Fibroblast of the conjunctiva (primary cell): ENCODE measurements around the gene OR52I2.
A peak's percentile ranks its signal among the peaks of the same experiment; 100 is the strongest.

Source experiments
- DNase-seq: peaks from one replicate; pipeline ENCODE4 v3.0.0-alpha.2; 2010; ENCODE audit warnings: low read depth

Gene OR52I2

DNA sequence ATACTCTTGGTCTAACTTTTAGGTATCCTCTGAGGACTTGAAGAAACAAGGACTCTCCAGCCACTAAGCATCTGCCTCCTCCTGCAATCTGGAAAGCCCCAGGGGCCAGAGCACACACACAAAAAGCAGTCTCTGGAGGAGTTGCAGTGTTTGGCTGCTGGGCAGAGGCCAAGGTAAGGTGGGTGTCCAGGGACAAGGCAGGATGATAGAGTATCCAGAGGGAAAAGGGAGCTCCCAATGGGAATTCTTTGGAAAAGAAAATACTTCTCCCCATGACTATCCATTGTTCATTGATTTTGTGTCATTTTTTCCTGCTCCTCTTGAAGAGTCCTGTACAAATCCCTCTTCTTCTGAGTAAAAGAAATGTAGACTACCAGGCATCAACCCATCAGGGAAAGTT is at the start of gene OR52I2:
TSS of gene OR52I2 (plus strand) at position 301 of the 400 bp plus-strand sequence.
- DNase-seq: no peak

DNA sequence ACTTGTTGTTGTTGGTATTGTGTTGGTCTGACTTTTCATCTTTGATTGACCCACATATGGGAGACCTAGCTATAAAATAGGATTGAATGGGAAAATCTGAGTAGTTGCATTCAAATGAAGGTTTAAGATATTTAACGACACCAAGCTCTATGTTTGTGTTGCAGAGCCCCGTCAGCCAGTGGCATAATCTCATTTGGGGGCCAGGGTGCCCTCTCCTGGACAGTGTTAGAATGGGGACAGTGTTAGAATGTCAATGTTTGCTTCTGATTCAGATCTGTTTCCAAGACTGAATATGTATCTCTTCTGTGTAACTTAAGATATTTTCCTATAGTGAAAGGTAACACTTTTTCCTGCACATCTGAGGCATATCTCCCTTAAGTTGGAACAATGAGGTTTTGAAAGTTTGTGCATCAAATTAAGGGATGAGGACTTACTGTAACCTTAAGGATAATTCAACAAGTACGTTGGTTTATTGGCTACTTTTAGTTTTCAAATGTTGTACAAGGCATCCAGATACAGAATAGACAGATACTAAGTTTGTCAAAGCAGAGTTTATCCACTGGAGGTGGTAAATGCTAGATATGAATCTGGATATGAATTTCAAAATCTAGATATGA is 41.8 kb upstream of the OR52I2 start:
- DNase-seq: no peak

DNA sequence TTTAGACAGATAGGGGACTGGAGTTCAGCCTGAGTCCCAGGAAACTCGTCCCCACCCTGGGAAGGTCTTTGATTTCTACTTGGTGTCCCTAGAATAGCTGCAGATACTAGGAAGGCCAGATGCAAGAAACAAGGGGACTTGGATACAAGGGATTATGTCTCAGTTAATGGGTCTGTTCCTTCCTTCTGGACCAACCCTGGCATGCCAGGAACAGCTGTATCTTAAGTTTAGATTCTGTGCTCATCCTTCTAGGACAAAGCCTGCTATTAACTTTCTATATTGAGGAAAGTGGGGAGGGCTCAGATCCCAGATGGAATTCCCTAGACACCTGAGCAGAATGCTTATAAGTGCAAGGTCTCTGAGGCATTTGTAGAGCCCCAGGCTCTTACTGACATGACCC is 40.5 kb upstream of the OR52I2 start:
- no peak for DNase-seq

DNA sequence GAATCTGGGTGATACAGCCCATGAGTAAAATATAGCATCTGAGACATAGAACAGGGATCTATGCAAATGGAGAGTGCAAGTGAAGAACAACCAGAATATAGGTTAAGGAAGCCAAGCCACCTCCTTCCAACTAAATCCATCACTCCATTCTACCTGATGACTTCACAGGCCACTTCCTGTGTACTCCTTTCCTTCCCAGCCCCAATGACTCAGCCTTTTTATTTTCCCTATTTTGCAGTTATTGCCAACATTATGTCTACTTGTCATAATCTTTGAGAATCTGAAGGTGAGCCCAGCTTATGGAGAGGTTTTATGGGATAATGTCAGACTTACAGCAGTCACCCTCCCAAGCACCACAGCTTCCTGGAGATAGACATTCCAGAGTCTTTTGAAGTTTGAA is 38.0 kb upstream of the OR52I2 start:
- no peak for DNase-seq

DNA sequence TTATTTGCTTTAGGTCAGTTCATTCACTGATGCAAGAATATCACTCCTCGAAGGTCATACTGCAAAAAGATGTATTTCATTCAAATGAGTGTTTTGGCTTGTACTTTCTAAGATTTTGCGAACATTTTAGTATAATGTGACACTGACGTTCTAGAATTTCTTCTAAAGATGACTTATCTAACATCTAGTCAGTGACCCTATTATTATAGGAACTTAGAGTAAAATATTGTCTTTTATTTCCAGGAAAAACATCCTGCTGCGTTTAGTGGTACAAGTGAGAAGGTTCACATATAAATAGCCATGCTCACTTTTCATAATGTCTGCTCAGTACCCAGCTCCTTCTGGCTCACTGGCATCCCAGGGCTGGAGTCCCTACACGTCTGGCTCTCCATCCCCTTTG is 36.7 kb upstream of the OR52I2 start, which contains the start of gene OR52M1:
TSS of gene OR52M1 (plus strand) at position 301 of the 400 bp plus-strand sequence. CDS start at position 301, 0 bp downstream.
- DNase-seq: no peak

DNA sequence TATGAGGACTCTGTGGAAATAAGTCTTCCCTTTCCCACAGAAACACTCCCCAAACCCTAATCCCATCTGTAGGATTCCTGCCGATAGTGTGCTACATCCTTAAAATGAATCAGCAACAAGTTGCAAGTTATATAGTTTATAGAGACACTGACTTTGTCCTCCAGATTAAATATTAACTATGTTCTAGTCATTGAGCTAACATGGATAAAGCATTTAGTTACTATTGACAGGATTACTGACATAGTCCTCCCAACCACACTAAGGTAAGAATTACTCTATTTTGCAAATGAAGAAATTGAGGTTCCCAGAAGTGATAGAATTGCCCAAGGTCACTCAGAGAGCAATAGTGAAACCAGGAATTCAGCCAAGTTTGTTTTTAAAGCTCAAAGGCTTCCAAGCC is 34.7 kb upstream of the OR52I2 start:
- DNase-seq: no peak

DNA sequence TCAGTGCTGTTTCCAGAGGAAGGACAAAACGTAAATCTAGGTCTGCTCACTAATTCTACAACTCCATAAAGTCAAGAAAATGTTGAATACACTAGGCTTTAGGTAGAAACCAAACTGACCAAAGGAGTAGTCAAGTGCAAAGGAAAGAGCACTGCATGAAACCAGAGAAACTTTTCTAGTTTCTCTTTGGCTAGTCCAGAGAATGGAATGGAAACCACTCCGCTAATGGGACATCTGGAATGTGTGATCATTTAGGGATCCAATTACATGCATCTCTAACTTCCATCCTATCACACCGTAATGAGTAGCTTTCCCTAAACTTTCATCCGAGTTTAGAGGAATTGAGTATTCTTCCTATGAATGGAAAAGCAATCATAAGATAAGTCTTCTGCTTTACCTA is 34.1 kb upstream of the OR52I2 start:
- DNase-seq: no peak

DNA sequence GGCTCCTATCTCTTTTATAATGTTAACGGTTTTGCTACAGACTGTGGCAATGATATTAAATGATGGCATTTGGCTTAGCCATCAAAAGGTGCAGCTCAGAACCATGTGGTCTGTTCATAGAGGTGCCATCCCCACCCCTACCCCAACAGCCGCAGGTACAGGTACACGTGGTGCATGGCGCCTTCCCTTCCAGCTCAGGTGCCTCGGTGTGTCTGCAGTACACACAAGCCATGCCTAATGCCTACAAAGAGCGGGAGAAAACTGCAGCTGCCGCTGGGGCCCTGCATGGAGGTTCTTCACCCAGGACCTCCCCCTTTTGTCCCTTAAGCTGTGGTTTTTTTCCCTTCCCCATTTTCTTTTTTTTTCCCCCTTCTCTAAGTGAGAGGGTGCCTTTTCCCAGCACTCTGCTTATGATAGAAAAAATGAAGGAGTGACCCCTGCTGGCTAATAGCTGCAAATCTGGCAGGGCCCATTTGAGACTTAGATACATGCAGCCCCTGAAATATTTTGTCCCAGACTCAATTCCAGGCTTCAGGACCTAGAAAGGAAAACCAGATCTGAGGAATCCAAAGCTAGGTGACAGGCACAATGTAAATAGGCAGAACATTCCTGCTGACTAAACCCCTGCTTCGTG is 30.1 kb upstream of the OR52I2 start:
- DNase-seq: no peak

DNA sequence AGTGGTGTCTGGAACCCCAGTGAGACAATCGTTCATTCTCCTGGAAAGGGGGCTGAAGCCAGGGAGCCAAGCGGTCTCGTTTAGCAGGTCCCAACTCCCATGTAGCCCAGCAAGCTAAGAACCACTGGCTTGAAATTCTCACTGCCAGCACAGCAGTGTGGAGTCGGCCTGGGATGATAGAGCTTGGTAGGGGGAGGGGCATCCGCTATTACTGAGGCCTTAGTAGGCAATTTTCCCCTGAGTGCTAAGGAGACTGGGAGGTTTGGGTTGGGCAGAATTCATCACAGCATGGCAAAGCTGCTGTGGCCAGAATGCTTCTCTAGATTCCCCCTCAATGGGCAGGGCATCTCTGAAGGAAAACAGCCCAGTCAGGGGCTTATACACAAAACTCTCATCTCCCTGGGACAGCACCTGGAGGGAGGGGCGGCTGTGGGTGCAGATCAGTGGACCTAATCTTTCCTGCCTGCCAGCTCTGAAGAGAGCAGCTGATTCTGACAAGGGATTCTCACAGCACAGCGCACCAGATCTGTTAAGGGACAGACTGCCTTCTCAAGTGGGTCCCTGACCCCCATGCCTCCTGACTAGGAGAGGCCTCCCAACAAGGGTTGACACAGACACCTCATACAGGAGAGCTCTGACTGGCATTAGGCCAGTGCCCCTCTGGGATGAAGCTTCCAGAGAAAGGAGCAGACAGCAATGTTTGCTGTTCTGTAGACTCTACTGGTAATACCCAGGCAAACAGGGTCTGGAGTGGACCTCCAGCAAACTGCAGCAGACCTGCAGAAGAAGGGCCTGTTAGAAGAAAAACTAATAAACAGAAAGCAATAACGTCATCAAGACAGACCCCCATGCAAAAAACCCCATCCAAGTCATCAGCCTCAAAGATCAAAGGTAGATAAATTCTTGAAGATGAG is 21.8 kb upstream of the OR52I2 start:
- DNase-seq: no peak

DNA sequence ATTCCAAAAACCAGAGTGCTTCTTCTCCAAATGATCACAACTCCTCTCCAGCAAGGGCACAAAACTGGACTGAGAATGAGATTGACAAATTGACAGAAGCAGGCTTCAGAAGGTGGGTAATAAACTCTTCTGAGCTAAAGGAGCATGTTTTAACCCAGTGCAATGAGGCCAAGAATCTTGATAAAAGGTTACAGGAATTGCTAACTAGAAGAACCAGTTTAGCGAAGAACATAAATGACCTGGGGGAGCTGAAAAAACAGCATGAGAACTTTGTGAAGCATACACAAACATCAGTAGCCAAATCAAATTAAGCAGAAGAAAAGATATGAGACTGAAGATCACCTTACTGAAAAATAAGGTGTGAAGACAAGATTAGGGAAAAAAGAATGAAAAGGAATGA is 21.1 kb upstream of the OR52I2 start:
- no peak for DNase-seq

DNA sequence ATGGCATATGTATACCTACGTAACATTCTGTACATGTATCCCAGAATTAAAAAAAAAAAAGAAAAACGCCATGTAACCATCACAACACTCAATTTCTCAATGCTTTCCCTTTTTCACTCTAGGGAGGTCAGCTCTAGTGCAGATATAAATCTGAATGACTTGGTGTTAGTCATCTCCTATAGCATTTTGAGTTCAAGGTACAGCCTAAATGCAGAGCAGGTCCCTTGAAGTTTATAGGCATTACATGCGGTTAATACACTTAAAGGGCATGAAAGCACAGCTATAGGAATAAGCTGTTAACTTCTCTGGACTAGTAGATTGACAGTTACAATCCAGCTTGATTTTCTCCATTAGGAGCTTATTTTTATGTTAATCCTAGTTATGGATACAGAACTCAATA is 16.2 kb upstream of the OR52I2 start:
- no peak for DNase-seq

DNA sequence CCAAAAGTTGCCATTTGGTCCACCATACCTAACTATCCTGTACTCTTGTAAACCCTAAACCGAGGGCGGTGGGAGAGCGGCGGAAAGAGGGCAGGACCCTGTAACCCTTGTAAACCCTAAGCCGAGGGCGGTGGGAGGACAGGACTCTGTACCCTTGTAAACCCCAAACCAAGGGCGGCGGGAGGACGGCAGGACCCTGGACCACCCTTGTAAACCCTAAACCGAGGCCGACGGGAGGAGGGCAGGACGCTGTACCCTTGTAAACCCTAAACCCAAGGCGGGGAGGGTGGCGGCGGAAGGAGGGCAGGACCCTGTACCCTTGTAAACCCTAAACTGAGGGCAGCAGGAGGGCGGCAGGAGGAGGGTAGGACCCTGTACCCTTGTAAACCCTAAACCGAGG is 12.5 kb upstream of the OR52I2 start:
- DNase-seq: no peak

DNA sequence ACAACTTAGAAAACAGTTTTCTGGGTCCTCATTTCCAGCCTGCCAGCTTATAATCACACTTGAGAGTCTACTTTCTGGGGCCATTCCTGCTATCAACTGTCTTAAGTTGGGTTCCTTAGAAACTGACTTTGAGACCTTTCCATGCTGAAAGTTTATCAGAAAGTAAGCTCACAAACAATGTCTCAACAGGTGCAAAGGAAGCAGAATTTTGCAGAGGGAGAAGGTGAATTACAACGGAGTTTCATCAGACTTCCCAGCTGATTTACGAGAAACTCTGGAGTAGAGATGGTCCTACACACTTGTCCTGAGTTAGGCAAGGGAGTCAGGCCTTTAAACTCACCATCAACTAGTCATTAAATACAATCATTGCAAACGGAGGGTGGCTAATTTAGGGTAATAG is 4.7 kb upstream of the OR52I2 start:
- no peak for DNase-seq

DNA sequence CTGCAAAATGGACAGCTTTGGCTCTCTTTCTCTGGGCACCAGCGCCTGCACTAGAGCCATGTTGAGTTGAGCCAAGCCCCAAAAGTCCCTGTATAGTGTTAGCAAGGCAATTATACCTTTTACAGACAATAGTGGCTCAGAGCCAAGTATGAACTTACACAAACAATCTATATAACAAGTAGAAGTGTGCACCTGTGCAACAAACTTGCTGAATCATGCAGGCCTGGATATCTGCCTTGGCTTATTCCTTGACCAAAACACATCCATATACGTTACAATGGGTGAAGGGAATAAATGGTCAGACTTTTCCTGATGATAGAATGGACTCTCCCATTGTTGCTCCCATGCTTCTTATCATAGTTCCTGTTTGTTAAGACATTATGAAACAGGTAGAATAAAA is 3.8 kb upstream of the OR52I2 start:
- DNase-seq: no peak

DNA sequence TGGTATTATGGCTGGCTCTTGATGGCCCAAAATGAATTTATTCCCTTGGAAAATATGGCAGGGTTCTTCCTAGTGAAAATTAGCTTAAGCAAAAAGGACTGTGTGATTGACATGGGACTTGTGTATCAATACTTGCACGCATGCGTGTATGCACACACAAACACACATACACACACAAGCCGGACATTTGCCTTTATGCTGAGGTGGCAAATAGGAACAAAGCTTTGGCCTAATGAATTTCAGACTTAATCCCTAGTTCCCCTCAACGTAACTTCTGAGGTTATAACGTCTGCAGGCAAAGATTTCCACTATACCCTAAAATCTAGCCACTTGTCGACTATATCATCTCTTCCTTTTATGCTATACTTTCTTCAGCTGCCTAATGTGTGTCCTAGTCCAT is 2.9 kb upstream of the OR52I2 start:
- no peak for DNase-seq

DNA sequence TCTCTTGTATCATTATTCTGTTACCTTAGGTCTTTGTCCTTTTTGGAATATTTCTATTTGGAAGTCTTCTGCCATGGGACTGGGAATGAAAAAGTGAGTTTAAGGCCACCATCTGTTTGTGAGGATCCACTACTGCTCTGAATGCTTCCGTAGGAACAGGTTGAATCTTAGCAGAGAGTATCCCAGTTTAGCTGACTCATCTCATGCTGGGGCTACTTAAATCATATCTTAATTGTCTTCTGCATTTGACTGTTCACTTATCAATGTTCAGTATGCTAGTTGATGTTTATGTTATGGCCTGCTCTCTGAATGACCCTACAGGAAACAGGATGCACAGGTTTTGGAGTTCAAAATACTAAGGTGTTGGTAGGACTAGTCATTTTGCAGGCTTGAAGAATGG is 1.4 kb upstream of the OR52I2 start:
- no peak for DNase-seq

DNA sequence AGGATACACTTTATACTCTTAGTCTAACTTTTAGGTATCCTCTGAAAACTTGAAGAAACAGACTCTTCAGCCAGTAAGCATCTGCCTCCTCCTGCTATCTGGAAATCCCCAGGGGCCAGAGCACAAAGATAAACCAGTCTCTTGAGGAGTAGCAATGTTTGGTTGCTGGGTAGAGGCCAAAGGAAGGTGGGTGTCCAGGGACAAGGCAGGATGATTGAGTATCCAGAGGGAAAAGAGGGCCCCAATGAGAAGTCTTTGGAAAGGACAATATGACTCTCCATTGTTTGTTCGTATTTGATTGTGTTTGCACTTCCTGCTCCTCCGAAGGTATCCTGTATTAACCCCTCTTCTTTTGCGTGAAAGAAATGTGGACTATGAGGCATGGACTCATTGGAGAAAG is 7.5 kb downstream of the OR52I2 start:
- DNase-seq: no peak

DNA sequence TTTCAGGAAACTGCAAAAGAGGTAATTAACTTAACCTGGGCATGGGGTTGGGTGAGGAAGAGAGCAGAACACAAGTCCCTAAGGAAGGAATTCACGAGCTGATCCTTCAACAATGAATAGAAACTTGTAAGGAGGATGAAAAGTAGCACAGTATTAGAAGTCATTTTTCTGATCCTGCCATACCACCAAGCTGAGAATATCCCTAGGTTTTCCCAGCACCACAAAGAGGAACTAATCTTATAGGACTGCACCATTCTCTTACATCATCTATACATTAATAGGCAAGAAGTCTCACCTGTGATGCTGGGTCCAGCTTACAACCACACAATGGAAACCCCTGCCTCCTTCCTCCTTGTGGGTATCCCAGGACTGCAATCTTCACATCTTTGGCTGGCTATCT is 12.2 kb downstream of the OR52I2 start, which contains the start of gene OR52I1:
TSS of gene OR52I1 (plus strand) at position 301 of the 400 bp plus-strand sequence. CDS start at position 301, 0 bp downstream.
- no peak for DNase-seq

DNA sequence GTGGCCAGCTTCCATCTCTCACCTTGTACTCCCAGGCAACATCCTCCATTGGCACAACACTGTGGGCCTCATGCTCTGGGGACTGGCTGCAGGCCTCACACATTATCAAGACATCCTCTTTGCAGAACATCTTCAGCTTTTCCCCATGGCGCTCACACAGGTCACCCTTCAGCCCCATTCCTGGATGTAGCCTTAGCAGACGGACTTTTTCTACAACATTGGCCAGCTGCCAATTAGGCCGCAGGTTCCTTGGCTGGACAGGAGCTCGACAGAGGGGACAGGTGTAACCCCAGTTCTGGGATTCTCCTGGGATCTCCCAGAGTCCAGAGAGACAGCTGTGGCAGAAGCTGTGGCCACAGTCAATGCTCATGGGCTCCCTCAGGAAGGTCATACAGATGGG is 23.5 kb downstream of the OR52I2 start:
- DNase-seq: no peak

DNA sequence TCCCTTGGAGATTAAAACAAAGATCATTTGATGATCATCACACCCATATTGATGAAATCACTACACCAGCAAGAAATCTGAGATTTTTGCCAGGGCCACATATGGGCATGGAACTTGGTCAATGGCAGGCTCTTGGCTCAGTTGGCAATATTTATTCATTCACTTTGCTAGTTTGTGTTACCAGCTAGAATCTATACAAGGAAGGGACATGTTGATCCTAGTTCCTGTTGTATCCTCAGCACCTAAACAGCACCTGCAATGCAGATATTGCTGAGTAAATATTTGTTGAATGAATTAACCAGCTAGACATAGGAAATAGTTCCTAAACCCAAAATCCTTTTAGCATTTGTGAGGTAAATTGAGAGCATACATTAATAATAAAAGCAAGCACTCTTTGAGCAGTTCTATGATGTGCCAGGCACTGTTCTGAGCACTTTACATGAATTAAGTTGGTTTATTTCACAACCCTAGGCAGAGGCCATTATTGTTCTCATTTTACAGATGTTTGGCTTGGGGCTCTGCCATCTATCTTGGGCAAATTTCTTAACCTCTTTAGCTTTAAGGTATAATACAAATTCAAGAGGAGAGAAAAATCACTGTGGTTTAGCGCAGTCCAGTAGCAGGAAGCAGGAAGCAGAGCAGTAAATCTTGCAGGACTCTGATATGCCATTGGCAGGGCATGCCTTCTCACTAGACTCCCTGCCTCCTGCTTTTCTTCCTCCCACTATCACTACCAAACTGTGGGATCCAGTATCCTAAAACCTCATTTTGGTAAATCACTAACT is 24.9 kb downstream of the OR52I2 start:
- DNase-seq: peak; percentile 9

DNA sequence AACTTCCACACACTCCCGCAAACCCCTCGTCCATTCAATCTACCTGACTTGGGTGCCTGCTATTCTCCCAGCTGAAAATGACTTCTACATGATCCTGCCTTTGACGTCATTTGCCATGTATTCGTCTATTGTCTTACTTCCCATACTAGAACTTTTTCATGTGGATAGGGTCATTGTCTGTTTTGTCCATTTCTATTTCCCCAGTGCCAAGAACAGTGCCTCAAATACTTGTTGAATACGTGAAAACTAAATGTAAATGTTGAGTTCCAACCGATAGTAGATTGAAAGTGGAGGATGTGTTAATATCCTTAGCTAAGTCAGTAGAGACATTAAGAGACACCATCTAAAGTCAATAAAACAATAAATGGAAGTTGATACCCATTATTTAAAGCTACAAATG is 25.6 kb downstream of the OR52I2 start:
- no peak for DNase-seq
